Ishikawa (cell line): Measurements from ENCODE around the gene CES3.

Source experiments
- EP300 ChIP-seq: IDR thresholded peaks from 2 replicates; pipeline ENCODE4 v1.6.1; 2012; ENCODE audit warnings: borderline replicate concordance
- REST ChIP-seq: IDR thresholded peaks from 2 replicates; pipeline ENCODE4 v1.6.1; 2012; ENCODE audit warnings: low read depth, mild to moderate bottlenecking
- TAF1 ChIP-seq: IDR thresholded peaks from 2 replicates; pipeline ENCODE4 v1.6.1; 2012; ENCODE audit warnings: low read depth, mild to moderate bottlenecking
- TEAD4 ChIP-seq: IDR thresholded peaks from 2 replicates; pipeline ENCODE4 v1.6.1; 2012

GRCh38 chr16:66947302-66948065, 13.6 kb upstream of the CES3 start:
- TF ChIP-seq TEAD4 (no peak), REST (no peak), TAF1 (no peak), EP300 (no peak)
